K562 (cell line): ENCODE data around the gene SLC25A1. TPM values are rescaled to one million over a fixed set of nuclear protein-coding genes. Genes with fewer than 3 reads are reported as not detected.

ENCODE experiments used
- ARHGAP35 ChIP-seq: fragments of 450-650 bp; IDR thresholded peaks from 2 replicates; pipeline ENCODE4 v1.6.1; 2018; ENCODE audit not compliant: partially characterized antibody
- CC2D1A ChIP-seq: fragments of 450-650 bp; IDR thresholded peaks from 2 replicates; pipeline ENCODE4 v1.6.1; 2017; ENCODE audit warnings: mild to moderate bottlenecking
- CHAMP1 ChIP-seq: fragments of 450-650 bp; IDR thresholded peaks from 2 replicates; pipeline ENCODE4 v1.6.1; 2016; ENCODE audit warnings: mild to moderate bottlenecking
- CHD4 ChIP-seq: fragments of 200-600 bp; sonication (generic); IDR thresholded peaks from 3 replicates; pipeline ENCODE4 v1.6.1; 2012; ENCODE audit warnings: low read depth, mild to moderate bottlenecking, mixed read lengths, low read length, inconsistent platforms; ENCODE audit not compliant: insufficient read depth, insufficient replicate concordance, poor library complexity, severe bottlenecking
- CTCF ChIP-seq, 3 experiments: IDR thresholded peaks in 2 of 3; conservative IDR thresholded peaks in 1 of 3; 2 replicates each; pipeline ENCODE4 v1.5.1; 2011 to 2012; ENCODE audit warnings: low read length in 3 of 3, mild to moderate bottlenecking in 3 of 3, control low read depth in 2 of 3, improper control_type of control experiment in 1 of 3, inconsistent platforms in 1 of 3, low read depth in 1 of 3, mixed read lengths in 1 of 3, moderate library complexity in 1 of 3; ENCODE audit not compliant: insufficient read depth in 2 of 3
- ERF ChIP-seq: fragments of 450-650 bp; formaldehyde crosslinking; IDR thresholded peaks from 2 replicates; pipeline ENCODE4 v1.4.0; 2020; ENCODE audit warnings: mild to moderate bottlenecking, mixed read lengths
- ESRRB ChIP-seq: fragments of 250-450 bp; sonication (Bioruptor Pico); IDR thresholded peaks from 2 replicates; pipeline ENCODE4 v1.5.0; 2020; ENCODE audit warnings: mild to moderate bottlenecking, moderate library complexity, borderline replicate concordance
- GATAD2B ChIP-seq: fragments of 450-650 bp; IDR thresholded peaks from 2 replicates; pipeline ENCODE4 v1.6.1; 2017; ENCODE audit warnings: mild to moderate bottlenecking, borderline replicate concordance
- HMGN3 ChIP-seq: IDR thresholded peaks from 2 replicates; pipeline ENCODE4 v1.6.1; 2011; ENCODE audit warnings: borderline replicate concordance, low read depth, mild to moderate bottlenecking, mixed read lengths, low read length; ENCODE audit not compliant: insufficient read length; ENCODE audit errors: extremely low read depth
- RBFOX2 ChIP-seq: fragments of 200-400 bp; formaldehyde crosslinking; IDR thresholded peaks from 2 replicates; pipeline ENCODE4 v1.6.1; 2017; ENCODE audit warnings: low read depth, mild to moderate bottlenecking, low read length, moderate library complexity
- ZNF263 ChIP-seq: sonication (generic); formaldehyde crosslinking; IDR thresholded peaks from 2 replicates; pipeline ENCODE4 v1.8.0; 2022; ENCODE audit warnings: mild to moderate bottlenecking, missing genetic modification reagents, borderline replicate concordance
- ZNF282 ChIP-seq: sonication (generic); formaldehyde crosslinking; IDR thresholded peaks from 2 replicates; pipeline ENCODE4 v1.8.1; 2023; ENCODE audit warnings: missing genetic modification reagents
- ZNF589 ChIP-seq: fragments of 200-800 bp; sonication (Bioruptor generic); IDR thresholded peaks from 2 replicates; pipeline ENCODE4 v1.6.1; 2016; ENCODE audit warnings: low read depth, missing genetic modification characterization, missing compliant biosample characterization
- polyA plus RNA-seq, 8 experiments: library from polyadenylated mRNA; depleted of rRNA in 4 of 8; stranded (reverse) in 5 of 8; unstranded in 3 of 8; fragments of >200 nt; fragmentation: Nextera tagmentation in 2 of 8; fragmentation: Illumina TruSeq in 1 of 8; extraction: Ambion mirVana in 2 of 8; extraction: Trizol in 1 of 8; gene quantifications; 2 replicates each; pipeline versions ENCODE4 v1.2.1 to v1.2.3, GENCODE V29; 2011 to 2014; ENCODE audit warnings: inconsistent platforms in 1 of 8, missing spikeins in 1 of 8
- total RNA-seq, 7 experiments: library from RNA; depleted of rRNA in 6 of 7; stranded (reverse); fragments of >200 nt in 6 of 7; fragmentation: Illumina TruSeq in 2 of 7; extraction: Trizol in 2 of 7; gene quantifications; 2 replicates each; pipeline versions ENCODE4 v1.2.1 to v1.2.3, GENCODE V29; 2011 to 2021; ENCODE audit warnings: low replicate concordance in 1 of 7
- TF ChIP-seq, protein P1 (sequence below): sonication (generic); formaldehyde crosslinking; IDR thresholded peaks from 2 replicates; pipeline ENCODE4 v1.8.0; 2022; ENCODE audit warnings: mild to moderate bottlenecking, missing genetic modification reagents
- TF ChIP-seq, protein P2 (sequence below): fragments of 200-800 bp; sonication (Bioruptor generic); IDR thresholded peaks from 2 replicates; pipeline ENCODE4 v1.6.1; 2017; ENCODE audit warnings: missing genetic modification characterization, missing compliant biosample characterization
- TF ChIP-seq, protein P3 (sequence below): sonication (generic); IDR thresholded peaks from 2 replicates; pipeline ENCODE4 v1.6.1; 2016
- TF ChIP-seq, protein P4 (sequence below): fragments of 450-650 bp; IDR thresholded peaks from one replicate; pipeline ENCODE4 v1.6.1; 2018; ENCODE audit warnings: mild to moderate bottlenecking, moderate library complexity; ENCODE audit not compliant: partially characterized antibody

The SLC25A1 gene
- total and polyA plus RNA-seq, 9 of the 15 experiments (the other 6 are each of a cell fraction or from before 2014, with no cell fraction given), result 11.0 to 408 (median 110) TPM

DNA sequence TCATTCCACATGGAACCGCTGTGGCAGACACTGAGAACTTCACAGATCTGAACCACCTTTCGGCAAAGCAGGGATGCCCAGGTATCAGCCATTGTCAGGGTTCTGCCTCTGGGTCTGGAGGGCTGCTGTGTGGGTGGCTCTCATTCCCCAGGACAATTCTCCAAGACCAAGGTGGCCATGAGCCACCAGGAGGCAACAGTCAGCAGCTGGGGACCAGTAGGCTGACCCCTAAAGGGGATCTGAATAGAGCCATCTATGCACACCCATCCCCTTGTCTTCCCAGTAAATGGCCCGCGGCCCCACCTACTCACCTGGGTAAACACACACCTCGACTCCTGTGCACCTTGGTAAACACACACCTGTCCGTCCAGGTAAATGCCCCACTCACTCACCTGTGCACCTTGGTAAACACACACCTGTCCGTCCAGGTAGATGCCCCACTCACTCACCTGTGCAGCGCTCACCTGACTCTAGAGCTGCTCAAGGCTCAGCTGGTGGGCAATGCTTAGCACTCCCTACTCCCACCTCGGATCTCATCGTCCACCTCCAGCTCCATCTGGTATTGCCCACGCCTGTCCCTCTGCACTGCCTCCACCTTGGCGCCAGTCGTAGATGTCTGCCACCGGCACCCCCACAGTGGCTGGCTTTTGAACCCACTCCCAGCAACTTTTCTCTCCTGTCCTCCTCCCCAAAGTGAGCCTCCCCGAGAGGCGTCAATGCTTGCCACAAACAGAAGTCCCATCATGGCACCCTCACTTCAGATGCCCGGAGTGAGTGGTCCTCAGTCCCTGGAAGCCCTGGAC, 10.2 kb downstream of the SLC25A1 start (continued):
- TF ChIP-seq, protein P1, sequence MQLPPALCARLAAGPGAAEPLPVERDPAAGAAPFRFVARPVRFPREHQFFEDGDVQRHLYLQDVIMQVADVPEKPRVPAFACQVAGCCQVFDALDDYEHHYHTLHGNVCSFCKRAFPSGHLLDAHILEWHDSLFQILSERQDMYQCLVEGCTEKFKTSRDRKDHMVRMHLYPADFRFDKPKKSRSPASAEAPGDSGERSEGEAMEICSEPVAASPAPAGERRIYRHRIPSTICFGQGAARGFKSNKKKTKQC (CRISPR knock-in tag), result no peak
- TF ChIP-seq CC2D1A (no peak), GATAD2B (no peak), ZNF589 (CRISPR knock-in tag) (no peak), CTCF (IDR thresholded peaks at IDR 0.05 in 2 of 3, conservative IDR thresholded peaks at IDR 0.05 in 1 of 3; ENCODE audit: insufficient read depth in 2 of 3, low read depth in 1 of 3, low read length in 3 of 3) (peak; percentile 82 to 99 (median 90)), HMGN3 (no peak), ESRRB (CRISPR knock-in tag) (no peak), ZNF263 (CRISPR knock-in tag) (no peak), ZNF282 (no peak), CHD4 (peak; percentile 69), CHAMP1 (no peak), RBFOX2 (no peak), ERF (CRISPR knock-in tag) (0 out of 2 replicates have a peak, but pooled peaks have one; percentile 36), ARHGAP35 (peak; percentile 26)
- TF ChIP-seq, protein P2, sequence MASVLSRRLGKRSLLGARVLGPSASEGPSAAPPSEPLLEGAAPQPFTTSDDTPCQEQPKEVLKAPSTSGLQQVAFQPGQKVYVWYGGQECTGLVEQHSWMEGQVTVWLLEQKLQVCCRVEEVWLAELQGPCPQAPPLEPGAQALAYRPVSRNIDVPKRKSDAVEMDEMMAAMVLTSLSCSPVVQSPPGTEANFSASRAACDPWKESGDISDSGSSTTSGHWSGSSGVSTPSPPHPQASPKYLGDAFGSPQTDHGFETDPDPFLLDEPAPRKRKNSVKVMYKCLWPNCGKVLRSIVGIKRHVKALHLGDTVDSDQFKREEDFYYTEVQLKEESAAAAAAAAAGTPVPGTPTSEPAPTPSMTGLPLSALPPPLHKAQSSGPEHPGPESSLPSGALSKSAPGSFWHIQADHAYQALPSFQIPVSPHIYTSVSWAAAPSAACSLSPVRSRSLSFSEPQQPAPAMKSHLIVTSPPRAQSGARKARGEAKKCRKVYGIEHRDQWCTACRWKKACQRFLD (CRISPR knock-in tag), result no peak
- TF ChIP-seq, protein P3, sequence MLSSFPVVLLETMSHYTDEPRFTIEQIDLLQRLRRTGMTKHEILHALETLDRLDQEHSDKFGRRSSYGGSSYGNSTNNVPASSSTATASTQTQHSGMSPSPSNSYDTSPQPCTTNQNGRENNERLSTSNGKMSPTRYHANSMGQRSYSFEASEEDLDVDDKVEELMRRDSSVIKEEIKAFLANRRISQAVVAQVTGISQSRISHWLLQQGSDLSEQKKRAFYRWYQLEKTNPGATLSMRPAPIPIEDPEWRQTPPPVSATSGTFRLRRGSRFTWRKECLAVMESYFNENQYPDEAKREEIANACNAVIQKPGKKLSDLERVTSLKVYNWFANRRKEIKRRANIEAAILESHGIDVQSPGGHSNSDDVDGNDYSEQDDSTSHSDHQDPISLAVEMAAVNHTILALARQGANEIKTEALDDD, result no peak
- TF ChIP-seq, protein P4, sequence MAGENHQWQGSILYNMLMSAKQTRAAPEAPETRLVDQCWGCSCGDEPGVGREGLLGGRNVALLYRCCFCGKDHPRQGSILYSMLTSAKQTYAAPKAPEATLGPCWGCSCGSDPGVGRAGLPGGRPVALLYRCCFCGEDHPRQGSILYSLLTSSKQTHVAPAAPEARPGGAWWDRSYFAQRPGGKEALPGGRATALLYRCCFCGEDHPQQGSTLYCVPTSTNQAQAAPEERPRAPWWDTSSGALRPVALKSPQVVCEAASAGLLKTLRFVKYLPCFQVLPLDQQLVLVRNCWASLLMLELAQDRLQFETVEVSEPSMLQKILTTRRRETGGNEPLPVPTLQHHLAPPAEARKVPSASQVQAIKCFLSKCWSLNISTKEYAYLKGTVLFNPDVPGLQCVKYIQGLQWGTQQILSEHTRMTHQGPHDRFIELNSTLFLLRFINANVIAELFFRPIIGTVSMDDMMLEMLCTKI, result no peak
